Panc1 (cell line): Measurements from ENCODE around the gene IL17C. TPM values are rescaled to one million over a fixed set of nuclear protein-coding genes. Genes with fewer than 3 reads are reported as not detected.

Experiments used
- ATAC-seq: fragments of 200-7000 bp; cut with Tn5 transposase; 2 replicates; pipeline ENCODE4 v1.9.1; 2020; ENCODE audit warnings: mild to moderate bottlenecking, moderate library complexity
- BruUV-seq: library from RNA; stranded (reverse); fragments of 400-500 nt; replicated peaks from 2 replicates; lab custom pipeline; 2021; lab: Mats Ljungman, UMichigan
- CTCF ChIA-PET: fragments of 300-600 bp; sonication (Branson Sonifier 250); formaldehyde crosslinking; loops from one replicate; lab custom pipeline; 2022; ENCODE audit warnings: antibody characterized with exemption; lab: Charles Lee
- POLR2A ChIA-PET: fragments of 300-600 bp; sonication (Branson Sonifier 250); formaldehyde crosslinking; loops from one replicate; lab custom pipeline; 2022; ENCODE audit warnings: antibody characterized with exemption; lab: Charles Lee
- DNase-seq: peaks from one replicate; pipeline ENCODE4 v3.0.0-alpha.2; 2010; ENCODE audit warnings: low read depth, low spot score
- H3K27ac ChIP-seq: 2 replicates; pipeline ENCODE4 v1.5.1; 2011; ENCODE audit warnings: mild to moderate bottlenecking, low read length, inconsistent platforms
- H3K27me3 ChIP-seq: fragments of 200-500 bp; sonication (Bioruptor generic); 2 replicates; pipeline ENCODE4 v1.6.0; 2014; ENCODE audit warnings: low read length, inconsistent platforms; ENCODE audit not compliant: control insufficient read depth, insufficient read depth
- H3K36me3 ChIP-seq: fragments of 200-500 bp; sonication (Bioruptor generic); 2 replicates; pipeline ENCODE4 v1.5.1; 2014; ENCODE audit warnings: inconsistent platforms, mild to moderate bottlenecking, low read length, moderate library complexity; ENCODE audit not compliant: control insufficient read depth, insufficient read depth
- H3K4me1 ChIP-seq: 2 replicates; pipeline ENCODE4 v1.5.1; 2011; ENCODE audit warnings: inconsistent platforms, mild to moderate bottlenecking, low read length, moderate library complexity; ENCODE audit not compliant: control insufficient read depth, insufficient read depth
- H3K4me3 ChIP-seq, 2 experiments: 2 replicates each; pipeline ENCODE4 v1.5.1; 2011 to 2012; ENCODE audit warnings: low read depth in 2 of 2, low read length in 2 of 2, mild to moderate bottlenecking in 2 of 2, inconsistent platforms in 1 of 2, moderate library complexity in 1 of 2
- H3K9me3 ChIP-seq: fragments of 200-500 bp; sonication (Bioruptor generic); 2 replicates; pipeline ENCODE4 v1.5.1; 2014; ENCODE audit warnings: low read depth, mild to moderate bottlenecking, inconsistent platforms, low read length, moderate library complexity; ENCODE audit not compliant: control insufficient read depth, insufficient read depth
- CTCF ChIP-seq: fragments of 450-650 bp; IDR thresholded peaks from 2 replicates; pipeline ENCODE4 v1.5.1; 2017; ENCODE audit warnings: mild to moderate bottlenecking
- POLR2AphosphoS5 ChIP-seq: IDR thresholded peaks from 2 replicates; pipeline ENCODE4 v1.6.1; 2012; ENCODE audit warnings: mild to moderate bottlenecking, low read depth, low read length, moderate library complexity
- SIN3A ChIP-seq: IDR thresholded peaks from 2 replicates; pipeline ENCODE4 v1.6.1; 2012; ENCODE audit warnings: low read depth, mild to moderate bottlenecking, low read length, moderate library complexity, borderline replicate concordance; ENCODE audit not compliant: insufficient read depth
- TCF7L2 ChIP-seq: IDR thresholded peaks from 2 replicates; pipeline ENCODE4 v1.6.1; 2011; ENCODE audit warnings: mild to moderate bottlenecking, low read depth, low read length, inconsistent platforms
- in situ Hi-C: cut with HindIII; loops from 2 replicates; pipeline ENCODE4 v1.10.0; 2016; ENCODE audit warnings: low sequenced_read_pairs, low pct_unique_long_range_greater_than_20kb
- intact Hi-C: fragments of 100-400 bp; cut with micrococcal nuclease; formaldehyde crosslinking; loops from one replicate; pipeline ENCODE4 v1.10.0; 2022; ENCODE audit not compliant: unreplicated experiment
- total RNA-seq: library from RNA; stranded (reverse); gene quantifications from one replicate; pipeline ENCODE4 v1.2.1, GENCODE V29; 2021; ENCODE audit not compliant: unreplicated experiment
- TF ChIP-seq, protein P1 (sequence below), 2 experiments: IDR thresholded peaks; 2 replicates each; pipeline ENCODE4 v1.6.1; 2011 to 2012; ENCODE audit warnings: low read depth in 2 of 2, control low read depth in 1 of 2, low read length in 1 of 2, mild to moderate bottlenecking in 1 of 2, moderate library complexity in 1 of 2; ENCODE audit not compliant: insufficient read depth in 1 of 2

IL17C gene
- total RNA-seq, 1 experiment from 2014 or later = not detected

DNA sequence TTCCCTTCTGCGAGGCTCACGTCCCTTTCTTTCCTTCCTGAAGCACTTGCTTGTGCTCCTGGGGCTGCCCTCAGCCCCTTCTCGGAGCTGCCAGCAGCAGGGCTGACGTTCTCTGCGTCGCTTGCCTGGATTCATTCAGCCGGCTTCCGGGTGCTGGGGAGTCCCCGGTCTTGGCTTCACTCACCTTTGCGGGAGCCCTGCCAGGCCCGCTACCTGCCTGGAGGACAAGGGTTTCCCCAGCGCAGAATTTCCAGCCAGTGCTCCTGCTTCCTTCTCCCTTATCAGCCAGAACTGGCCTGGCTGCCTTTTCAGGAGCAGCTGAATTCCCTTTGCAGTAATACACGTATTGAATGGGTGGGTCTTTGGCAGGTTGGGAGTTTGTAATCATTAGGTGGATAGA lies 22.1 kb upstream of the IL17C start:
- no peaks in the 10 kb centered on the region for H3K27me3 ChIP-seq
- no peaks in the 10 kb centered on the region; the same call in 1 of the 2 replicates for H3K36me3 ChIP-seq
- in situ Hi-C loops = no loop called here
- no peak for TF ChIP-seq POLR2AphosphoS5
- no peak for TF ChIP-seq SIN3A
- TF ChIP-seq, protein P1, sequence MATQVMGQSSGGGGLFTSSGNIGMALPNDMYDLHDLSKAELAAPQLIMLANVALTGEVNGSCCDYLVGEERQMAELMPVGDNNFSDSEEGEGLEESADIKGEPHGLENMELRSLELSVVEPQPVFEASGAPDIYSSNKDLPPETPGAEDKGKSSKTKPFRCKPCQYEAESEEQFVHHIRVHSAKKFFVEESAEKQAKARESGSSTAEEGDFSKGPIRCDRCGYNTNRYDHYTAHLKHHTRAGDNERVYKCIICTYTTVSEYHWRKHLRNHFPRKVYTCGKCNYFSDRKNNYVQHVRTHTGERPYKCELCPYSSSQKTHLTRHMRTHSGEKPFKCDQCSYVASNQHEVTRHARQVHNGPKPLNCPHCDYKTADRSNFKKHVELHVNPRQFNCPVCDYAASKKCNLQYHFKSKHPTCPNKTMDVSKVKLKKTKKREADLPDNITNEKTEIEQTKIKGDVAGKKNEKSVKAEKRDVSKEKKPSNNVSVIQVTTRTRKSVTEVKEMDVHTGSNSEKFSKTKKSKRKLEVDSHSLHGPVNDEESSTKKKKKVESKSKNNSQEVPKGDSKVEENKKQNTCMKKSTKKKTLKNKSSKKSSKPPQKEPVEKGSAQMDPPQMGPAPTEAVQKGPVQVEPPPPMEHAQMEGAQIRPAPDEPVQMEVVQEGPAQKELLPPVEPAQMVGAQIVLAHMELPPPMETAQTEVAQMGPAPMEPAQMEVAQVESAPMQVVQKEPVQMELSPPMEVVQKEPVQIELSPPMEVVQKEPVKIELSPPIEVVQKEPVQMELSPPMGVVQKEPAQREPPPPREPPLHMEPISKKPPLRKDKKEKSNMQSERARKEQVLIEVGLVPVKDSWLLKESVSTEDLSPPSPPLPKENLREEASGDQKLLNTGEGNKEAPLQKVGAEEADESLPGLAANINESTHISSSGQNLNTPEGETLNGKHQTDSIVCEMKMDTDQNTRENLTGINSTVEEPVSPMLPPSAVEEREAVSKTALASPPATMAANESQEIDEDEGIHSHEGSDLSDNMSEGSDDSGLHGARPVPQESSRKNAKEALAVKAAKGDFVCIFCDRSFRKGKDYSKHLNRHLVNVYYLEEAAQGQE (IDR thresholded peaks at IDR 0.05; ENCODE audit: insufficient read depth in 1 of 2, low read depth in 2 of 2, low read length in 1 of 2) = no peak
- no peak for TF ChIP-seq CTCF
- no peak for TF ChIP-seq TCF7L2
- ATAC-seq (no peak), DNase-seq (no peak)
- ChIA-PET CTCF (no interaction called here), POLR2A (no interaction called here)
- intact Hi-C loops = no loop called here
- no peaks in the 10 kb centered on the region for H3K9me3 ChIP-seq
- no TSS peak for BruUV-seq
- no peaks in the 10 kb centered on the region for H3K4me1 ChIP-seq
- H3K4me3 ChIP-seq = no peak overlapping the region
- no peak overlapping the region for H3K27ac ChIP-seq

- no peak for ATAC-seq
- CTCF ChIA-PET = no interaction called here
- in situ Hi-C loops (no loop called here), intact Hi-C loops (no loop called here)
- Histone ChIP-seq H3K4me1 (no peaks in the 10 kb centered on the region), H3K9me3 (no peaks in the 10 kb centered on the region), H3K36me3 (no peaks in the 10 kb centered on the region; the same call in 1 of the 2 replicates), H3K27ac (no peak overlapping the region), H3K4me3 (no peak overlapping the region), H3K27me3 (no peaks in the 10 kb centered on the region)
- TF ChIP-seq, protein P1 (IDR thresholded peaks at IDR 0.05; ENCODE audit: insufficient read depth in 1 of 2, low read depth in 2 of 2, low read length in 1 of 2) = no peak
- TF ChIP-seq SIN3A = no peak
- no peak for TF ChIP-seq CTCF
- no peak for TF ChIP-seq POLR2AphosphoS5
- POLR2A ChIA-PET = no interaction called here
- no TSS peak for BruUV-seq
- DNase-seq = no peak
Observed at GRCh38 chr16:88616736-88617135, 21.6 kb upstream of the IL17C start.
